Stomach (tissue), 9 donors: ENCODE results near the gene LINC01488. TPM values are rescaled to one million over a fixed set of nuclear protein-coding genes. Genes with fewer than 3 reads are reported as not detected.

Experiments used
- DNase-seq, 2 donors: peaks; one replicate each; pipeline versions ENCODE4 v3.0.0 to v3.0.0-alpha.2; 2013 to 2019
- H3K27ac ChIP-seq, 5 donors: fragments of 200-600 bp in 4 of 5; sonication (generic) in 4 of 5; one replicate each; pipeline ENCODE4 v1.5.1; 2013 to 2019; ENCODE audit warnings: mild to moderate bottlenecking in 1 of 5, moderate library complexity in 1 of 5
- H3K27me3 ChIP-seq, 3 donors: fragments of 200-600 bp; sonication (generic); one replicate each; pipeline ENCODE4 v1.5.1; 2017 to 2019; ENCODE audit warnings: mixed run types in 1 of 3
- H3K36me3 ChIP-seq, 4 donors: fragments of 200-600 bp; sonication (generic); 1 replicate in 3 of 4; 2 replicates in 1 of 4; pipeline ENCODE4 v1.5.1; 2016 to 2019
- H3K4me1 ChIP-seq, 4 donors: fragments of 200-600 bp; sonication (generic); one replicate each; pipeline ENCODE4 v1.5.1; 2016 to 2019
- H3K4me3 ChIP-seq, 4 donors: fragments of 200-600 bp; sonication (generic) in 3 of 4; one replicate each; pipeline ENCODE4 v1.5.1; 2016 to 2019; ENCODE audit warnings: mild to moderate bottlenecking in 1 of 4
- H3K9me3 ChIP-seq, 4 donors: fragments of 200-600 bp; sonication (generic); one replicate each; pipeline ENCODE4 v1.5.1; 2016 to 2019
- CTCF ChIP-seq, 7 experiments: fragments of 450-650 bp in 4 of 7; fragments of 200-600 bp in 3 of 7; sonication (generic) in 3 of 7; IDR thresholded peaks; one replicate each; pipeline ENCODE4 v1.5.1; 2016 to 2019; ENCODE audit warnings: antibody characterized with exemption in 7 of 7, control low read depth in 2 of 7, mild to moderate bottlenecking in 1 of 7
- EP300 ChIP-seq: sonication (generic); formaldehyde crosslinking; IDR thresholded peaks from one replicate; pipeline ENCODE4 v1.6.1; 2017; ENCODE audit warnings: antibody characterized with exemption
- POLR2A ChIP-seq, 4 donors: fragments of 450-650 bp; IDR thresholded peaks; one replicate each; pipeline ENCODE4 v1.6.1; 2016; ENCODE audit warnings: antibody characterized with exemption in 4 of 4, control low read depth in 2 of 4, mild to moderate bottlenecking in 1 of 4, moderate library complexity in 1 of 4
- POLR2AphosphoS5 ChIP-seq, 3 donors: sonication (generic); formaldehyde crosslinking; IDR thresholded peaks; one replicate each; pipeline ENCODE4 v1.6.1; 2016; ENCODE audit warnings: antibody characterized with exemption in 3 of 3
- WGBS, 5 donors: extraction: QIAGEN DNeasy Blood & Tissue Kit in 3 of 5; methylation state at CpG; one replicate each; pipeline versions ENCODE4 v1.1.5 to v1.1.7; 2013 to 2018; 5-methylcytosine and 5-hydroxymethylcytosine counted together
- intact Hi-C: fragments of 100-400 bp; cut with DNase I; formaldehyde crosslinking; loops from one replicate; pipeline ENCODE4 v1.15.1; 2023; ENCODE audit warnings: low total_unique reads
- polyA plus RNA-seq, 3 donors: library from polyadenylated mRNA; stranded (reverse); fragments of 200-250 nt; gene quantifications; one replicate each; pipeline ENCODE4 v1.2.3, GENCODE V29; 2013
- total RNA-seq, 5 donors: library from RNA; depleted of rRNA; stranded (reverse); fragments of >200 nt; gene quantifications; one replicate each; pipeline versions ENCODE4 v1.1.0 to v1.2.3, GENCODE V29; 2014 to 2016
- donor health status: healthy with polysubstance abuse.
- donor health status: Bipolar disorder and iron deficiency.
- donor health status: healthy.

Gene LINC01488
- total and polyA plus RNA-seq, 8 donors, result not detected

- Histone ChIP-seq H3K4me1 (peaks cover 6 to 17% (median 9%) of the 10 kb centered on the region in 4 donors), H3K9me3 (peaks cover 0 to 12% (median 4%) of the 10 kb centered on the region in 4 donors), H3K4me3 (no peak overlapping the region), H3K36me3 (no peaks in the 10 kb centered on the region), H3K27ac (no peak overlapping the region), H3K27me3 (peaks cover 0 to 23% (median 0%) of the 10 kb centered on the region in 3 donors)
- intact Hi-C loops, result no loop called here
- 85 to 93% (median 87%) methylated on average over 9 to 16 of the region's 16 CpGs for WGBS, 5 donors
- TF ChIP-seq POLR2A (IDR thresholded peaks at IDR 0.05) (no peak), CTCF (IDR thresholded peaks at IDR 0.05) (no peak), POLR2AphosphoS5 (IDR thresholded peaks at IDR 0.05) (no peak), EP300 (no peak)
- DNase-seq, result no peak
Measured at GRCh38 chr11:69476509-69476961, 4.9 kb upstream of the LINC01488 start.

GRCh38 chr11:69477086-69477485 is 4.4 kb upstream of the LINC01488 start:
- H3K4me3 ChIP-seq, result no peak overlapping the region
- intact Hi-C loops, result no loop called here
- peaks cover 0 to 12% (median 4%) of the 10 kb centered on the region in 4 donors for H3K9me3 ChIP-seq
- peaks cover 6 to 17% (median 9%) of the 10 kb centered on the region in 4 donors for H3K4me1 ChIP-seq
- no peak overlapping the region for H3K27ac ChIP-seq
- no peak for DNase-seq
- no peaks in the 10 kb centered on the region for H3K36me3 ChIP-seq
- TF ChIP-seq EP300 (no peak), POLR2AphosphoS5 (IDR thresholded peaks at IDR 0.05) (no peak), POLR2A (IDR thresholded peaks at IDR 0.05) (no peak), CTCF (IDR thresholded peaks at IDR 0.05) (no peak)
- 87 to 93% (median 93%) methylated on average over 14 to 16 of the region's 16 CpGs for WGBS, 5 donors
- peaks cover 0 to 18% (median 0%) of the 10 kb centered on the region in 3 donors for H3K27me3 ChIP-seq

GRCh38 chr11:69479591-69480271 is 1.7 kb upstream of the LINC01488 start:
- no peaks in the 10 kb centered on the region for H3K36me3 ChIP-seq
- peak; percentile 71 to 77 for DNase-seq
- WGBS, 5 donors, result 32 to 59% (median 44%) methylated on average over 13 to 19 of the region's 19 CpGs
- no peak for TF ChIP-seq POLR2A (IDR thresholded peaks at IDR 0.05)
- TF ChIP-seq POLR2AphosphoS5 (IDR thresholded peaks at IDR 0.05), result peak in 2 of 3 donors; percentile 17 to 22
- no peak overlapping the region for H3K4me3 ChIP-seq
- peaks cover 6 to 17% (median 9%) of the 10 kb centered on the region in 4 donors for H3K4me1 ChIP-seq
- no peaks in the 10 kb centered on the region for H3K9me3 ChIP-seq
- H3K27me3 ChIP-seq, result no peaks in the 10 kb centered on the region
- peak overlapping the region in 3 of 5 donors; percentile 37 to 64 (median 59) for H3K27ac ChIP-seq
- intact Hi-C loops, result no loop called here

GRCh38 chr11:69480547-69481392 is 693 bp upstream of the LINC01488 start:
- Histone ChIP-seq H3K4me3 (no peak overlapping the region), H3K4me1 (peaks cover 6 to 17% (median 9%) of the 10 kb centered on the region in 4 donors), H3K36me3 (no peaks in the 10 kb centered on the region), H3K27ac (peak overlapping the region in 1 of 5 donors; percentile 43), H3K27me3 (no peaks in the 10 kb centered on the region), H3K9me3 (no peaks in the 10 kb centered on the region)
- intact Hi-C loops, result no loop called here
- DNase-seq, result peak in 1 of 2 donors; percentile 63
- WGBS, 5 donors, result 47 to 67% (median 52%) methylated on average over 8 to 13 of the region's 13 CpGs
- no peak for TF ChIP-seq POLR2AphosphoS5 (IDR thresholded peaks at IDR 0.05)
- no peak for TF ChIP-seq EP300
- TF ChIP-seq POLR2A (IDR thresholded peaks at IDR 0.05), result no peak
- TF ChIP-seq CTCF (IDR thresholded peaks at IDR 0.05), result no peak
